GM12878 (cell line): ENCODE measurements around the gene XPNPEP1. TPM values are rescaled to one million over a fixed set of nuclear protein-coding genes. Genes with fewer than 3 reads are reported as not detected.

Source experiments
- ATAC-seq: fragments of 200-7000 bp; cut with Tn5 transposase; 3 replicates; pipeline ENCODE4 v1.9.1; 2020; ENCODE audit warnings: mild to moderate bottlenecking, moderate library complexity
- BruUV-seq: library from RNA; stranded (reverse); fragments of 400-500 nt; replicated peaks from 2 replicates; lab custom pipeline; 2021; lab: Mats Ljungman, UMichigan
- CTCF ChIA-PET: fragments of 300-600 bp; sonication (Branson Sonifier 250); formaldehyde crosslinking; extraction: SDS; loops from one replicate; lab custom pipeline; 2021; ENCODE audit warnings: inconsistent platforms; lab: Yijun Ruan, JAX
- POLR2A ChIA-PET: fragments of 350-600 bp; formaldehyde crosslinking; extraction: SDS; loops from one replicate; lab custom pipeline; 2021; ENCODE audit warnings: inconsistent platforms; lab: Charles Lee
- RAD21 ChIA-PET: fragments of 300-600 bp; sonication (Branson Sonifier 250); formaldehyde crosslinking; loops from one replicate; lab custom pipeline; 2023; ENCODE audit warnings: antibody characterized with exemption; ENCODE audit not compliant: unreplicated experiment; lab: Charles Lee
- SMC1A ChIA-PET: fragments of 300-600 bp; sonication (Branson Sonifier 250); formaldehyde crosslinking; loops from one replicate; lab custom pipeline; 2023; ENCODE audit not compliant: unreplicated experiment, uncharacterized antibody; lab: Charles Lee
- DNase-seq: peaks from one replicate; pipeline ENCODE4 v3.0.0-alpha.2; 2011; ENCODE audit warnings: low read depth, low spot score
- FAIRE-seq: peaks from 3 replicates; lab custom pipeline; 2011; peaks lifted over from hg19 to GRCh38; lab: Jason Lieb, UNC
- H2AFZ ChIP-seq: 2 replicates; pipeline ENCODE4 v1.6.0; 2011; ENCODE audit warnings: low read depth, low read length, control low read depth; ENCODE audit not compliant: control insufficient read depth
- H3K27ac ChIP-seq: 2 replicates; pipeline ENCODE4 v1.5.1; 2011; ENCODE audit warnings: control low read depth; ENCODE audit not compliant: control insufficient read depth, insufficient read depth
- H3K27me3 ChIP-seq, 2 experiments: replicated peaks in 1 of 2; 2 replicates each; pipeline versions ENCODE4 v1.6.0 to v1.6.1; 2011; ENCODE audit warnings: low read length in 1 of 2; ENCODE audit not compliant: control insufficient read depth in 2 of 2, insufficient read depth in 2 of 2
- H3K36me3 ChIP-seq, 2 experiments: 2 replicates each; pipeline ENCODE4 v1.5.1; 2011; ENCODE audit warnings: low read length in 1 of 2; ENCODE audit not compliant: control insufficient read depth in 2 of 2, insufficient read depth in 2 of 2
- H3K4me1 ChIP-seq: 2 replicates; pipeline ENCODE4 v1.6.1; 2011; ENCODE audit warnings: mild to moderate bottlenecking, low read length, moderate library complexity, mixed read lengths; ENCODE audit not compliant: control insufficient read depth, insufficient read depth
- H3K4me2 ChIP-seq: 2 replicates; pipeline ENCODE4 v1.6.0; 2011; ENCODE audit warnings: control low read depth; ENCODE audit not compliant: control insufficient read depth, insufficient read depth
- H3K4me3 ChIP-seq: fragments of 200-600 bp; sonication (generic); 2 replicates; pipeline ENCODE4 v1.5.1; 2016
- H3K79me2 ChIP-seq: 2 replicates; pipeline ENCODE4 v1.6.0; 2011; ENCODE audit warnings: low read length; ENCODE audit not compliant: control insufficient read depth, insufficient read depth
- H3K9ac ChIP-seq: 2 replicates; pipeline ENCODE4 v1.8.0; 2011; ENCODE audit warnings: low read length, control low read depth, mixed read lengths; ENCODE audit not compliant: control insufficient read depth, insufficient read depth
- H3K9me3 ChIP-seq: replicated peaks from 3 replicates; pipeline ENCODE4 v1.5.1; 2011; ENCODE audit warnings: mild to moderate bottlenecking, low read length; ENCODE audit not compliant: control insufficient read depth, insufficient read depth
- H4K20me1 ChIP-seq: 2 replicates; pipeline ENCODE4 v1.6.0; 2011; ENCODE audit not compliant: control insufficient read depth, insufficient read depth
- BHLHE40 ChIP-seq, 2 experiments: fragments of 450-650 bp in 1 of 2; IDR thresholded peaks; 2 replicates each; pipeline ENCODE4 v1.6.1; 2011 to 2017; ENCODE audit warnings: low read depth in 2 of 2, borderline replicate concordance in 1 of 2, improper control_type of control experiment in 1 of 2, low read length in 1 of 2, mild to moderate bottlenecking in 1 of 2
- E4F1 ChIP-seq: fragments of 450-650 bp; IDR thresholded peaks from 2 replicates; pipeline ENCODE4 v1.6.1; 2018; ENCODE audit warnings: borderline replicate concordance, mild to moderate bottlenecking; ENCODE audit not compliant: partially characterized antibody
- MEF2B ChIP-seq: fragments of 450-650 bp; IDR thresholded peaks from 2 replicates; pipeline ENCODE4 v1.6.1; 2018; ENCODE audit warnings: mild to moderate bottlenecking, moderate library complexity; ENCODE audit not compliant: partially characterized antibody, poor library complexity, severe bottlenecking
- NFXL1 ChIP-seq: fragments of 450-650 bp; IDR thresholded peaks from 2 replicates; pipeline ENCODE4 v1.6.1; 2017; ENCODE audit warnings: antibody characterized with exemption, mild to moderate bottlenecking, borderline replicate concordance
- NKRF ChIP-seq: fragments of 450-650 bp; conservative IDR thresholded peaks from 2 replicates; pipeline ENCODE4 v1.6.1; 2017; ENCODE audit warnings: mild to moderate bottlenecking, moderate library complexity
- RAD21 ChIP-seq: IDR thresholded peaks from 2 replicates; pipeline ENCODE4 v1.6.1; 2011; ENCODE audit warnings: mild to moderate bottlenecking, low read depth, low read length, moderate library complexity; ENCODE audit not compliant: insufficient read depth
- WGBS: methylation state at CpG from one replicate; pipeline ENCODE4 v1.1.6; 2016; ENCODE audit warnings: low lambda C conversion rate; ENCODE audit not compliant: insufficient replicate concordance, insufficient coverage; ENCODE audit errors: missing lambda C conversion rate; 5-methylcytosine and 5-hydroxymethylcytosine counted together
- in situ Hi-C: fragments of 300-500 bp; cut with MboI; formaldehyde crosslinking; loops from 9 replicates; pipeline ENCODE4 v1.14.3; 2018; ENCODE audit warnings: mixed read lengths
- intact Hi-C: fragments of 100-400 bp; cut with micrococcal nuclease; formaldehyde crosslinking; loops from one replicate; pipeline ENCODE4 v1.14.2; 2022; ENCODE audit not compliant: unreplicated experiment
- polyA plus RNA-seq, 11 experiments: library from polyadenylated mRNA; depleted of rRNA in 4 of 11; unstranded in 6 of 11; stranded (reverse) in 5 of 11; fragments of >200 nt; fragmentation: Nextera tagmentation in 4 of 11; fragmentation: Illumina TruSeq in 1 of 11; extraction: Ambion mirVana in 4 of 11; extraction: Trizol in 1 of 11; gene quantifications; 1 replicate in 1 of 11; 2 replicates in 10 of 11; pipeline versions ENCODE4 v1.2.1 to v1.2.3, GENCODE V29; 2011 to 2016; ENCODE audit warnings: inconsistent platforms in 2 of 11, missing spikeins in 2 of 11, low read depth in 1 of 11
- total RNA-seq, 4 experiments: library from RNA; depleted of rRNA in 3 of 4; stranded (reverse); fragments of >200 nt in 3 of 4; fragmentation: Illumina TruSeq in 1 of 4; extraction: Trizol in 1 of 4; gene quantifications; 2 replicates each; pipeline versions ENCODE4 v1.2.1 to v1.2.3, GENCODE V29; 2013 to 2021

XPNPEP1 gene
- total and polyA plus RNA-seq, 10 of the 15 experiments (the other 5 are each of a cell fraction or from before 2014, with no cell fraction given): 22.7 to 108 (median 43.5) TPM

DNA sequence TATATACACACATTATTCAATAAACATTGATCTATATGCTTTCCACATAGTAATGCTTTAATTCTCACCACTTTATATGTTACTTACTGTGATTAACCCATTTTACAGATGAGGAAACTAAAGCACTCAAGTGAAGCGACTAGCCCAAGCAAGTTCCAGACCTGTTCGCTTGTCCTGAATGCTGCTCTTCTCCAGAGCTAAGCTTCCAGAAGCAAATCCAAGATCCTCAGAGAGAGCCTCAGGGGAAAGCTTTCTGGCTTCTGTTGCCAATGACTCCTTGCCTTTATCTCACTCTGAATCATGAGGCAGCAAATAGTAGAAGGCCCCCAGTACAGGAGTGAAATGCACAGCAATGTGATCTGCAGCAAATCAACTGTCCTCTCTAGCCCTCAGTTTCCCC, 32.2 kb downstream of the XPNPEP1 start:
- SMC1A ChIA-PET: interaction anchor here (0.6 to 0.9 kb wide), 2 partner anchors 31 to 167 kb away, joined by 3 read pairs; no protein-coding TSS in a partner anchor
- CTCF ChIA-PET: interaction anchor here (0.6 to 2.1 kb wide), 3 partner anchors 24 to 66 kb away, joined by 3 to 4 read pairs (median 3); no protein-coding TSS in a partner anchor
- Histone ChIP-seq H3K9ac (no peak overlapping the region), H3K27ac (no peak overlapping the region), H4K20me1 (no peaks in the 10 kb centered on the region; the same call in 1 of the 2 replicates), H3K79me2 (no peaks in the 10 kb centered on the region; the same call in 1 of the 2 replicates), H3K36me3 (peaks cover 16 to 28% of the 10 kb centered on the region in 2 experiments), H3K4me1 (peaks cover 9% of the 10 kb centered on the region; the same call in 1 of the 2 replicates), H3K27me3 (no peaks in the 10 kb centered on the region), H3K9me3 (no peaks in the 10 kb centered on the region), H3K4me3 (no peak overlapping the region), H3K4me2 (no peak overlapping the region), H2AFZ (no peak overlapping the region)
- intact Hi-C loops (no loop called here), in situ Hi-C loops (no loop called here)
- FAIRE-seq (no peak), ATAC-seq (no peak), DNase-seq (no peak)
- RAD21 ChIA-PET: no interaction called here
- TF ChIP-seq NFXL1 (no peak), BHLHE40 (IDR thresholded peaks at IDR 0.05; ENCODE audit: borderline replicate concordance in 1 of 2, low read depth in 2 of 2, low read length in 1 of 2) (no peak), NKRF (no peak), MEF2B (no peak), RAD21 (no peak), E4F1 (no peak)
- 98% methylated on average over 2 of the region's 2 CpGs for WGBS
- POLR2A ChIA-PET: no interaction called here
- no TSS peak for BruUV-seq
